ENCODE measurements around the gene SLC6A7. TPM values are rescaled to one million over a fixed set of nuclear protein-coding genes. Genes with fewer than 3 reads are reported as not detected.

Gene SLC6A7
- total RNA-seq, 4 donors from 2014 or later, result not detected

GRCh38 chr5:150174285-150174684, 15.6 kb upstream of the SLC6A7 start:
- TF ChIP-seq, protein P1, sequence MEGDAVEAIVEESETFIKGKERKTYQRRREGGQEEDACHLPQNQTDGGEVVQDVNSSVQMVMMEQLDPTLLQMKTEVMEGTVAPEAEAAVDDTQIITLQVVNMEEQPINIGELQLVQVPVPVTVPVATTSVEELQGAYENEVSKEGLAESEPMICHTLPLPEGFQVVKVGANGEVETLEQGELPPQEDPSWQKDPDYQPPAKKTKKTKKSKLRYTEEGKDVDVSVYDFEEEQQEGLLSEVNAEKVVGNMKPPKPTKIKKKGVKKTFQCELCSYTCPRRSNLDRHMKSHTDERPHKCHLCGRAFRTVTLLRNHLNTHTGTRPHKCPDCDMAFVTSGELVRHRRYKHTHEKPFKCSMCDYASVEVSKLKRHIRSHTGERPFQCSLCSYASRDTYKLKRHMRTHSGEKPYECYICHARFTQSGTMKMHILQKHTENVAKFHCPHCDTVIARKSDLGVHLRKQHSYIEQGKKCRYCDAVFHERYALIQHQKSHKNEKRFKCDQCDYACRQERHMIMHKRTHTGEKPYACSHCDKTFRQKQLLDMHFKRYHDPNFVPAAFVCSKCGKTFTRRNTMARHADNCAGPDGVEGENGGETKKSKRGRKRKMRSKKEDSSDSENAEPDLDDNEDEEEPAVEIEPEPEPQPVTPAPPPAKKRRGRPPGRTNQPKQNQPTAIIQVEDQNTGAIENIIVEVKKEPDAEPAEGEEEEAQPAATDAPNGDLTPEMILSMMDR (IDR thresholded peaks at IDR 0.05), result no peak
- ATAC-seq (ENCODE audit: low FRiP score) (no peak), DNase-seq (ENCODE audit: low spot score) (no peak)

- DNase-seq (ENCODE audit: low spot score) (no peak), ATAC-seq (ENCODE audit: low FRiP score) (no peak)
- TF ChIP-seq, protein P1 (IDR thresholded peaks at IDR 0.05), result no peak
Measured at GRCh38 chr5:150175076-150175475, 14.8 kb upstream of the SLC6A7 start.

DNA sequence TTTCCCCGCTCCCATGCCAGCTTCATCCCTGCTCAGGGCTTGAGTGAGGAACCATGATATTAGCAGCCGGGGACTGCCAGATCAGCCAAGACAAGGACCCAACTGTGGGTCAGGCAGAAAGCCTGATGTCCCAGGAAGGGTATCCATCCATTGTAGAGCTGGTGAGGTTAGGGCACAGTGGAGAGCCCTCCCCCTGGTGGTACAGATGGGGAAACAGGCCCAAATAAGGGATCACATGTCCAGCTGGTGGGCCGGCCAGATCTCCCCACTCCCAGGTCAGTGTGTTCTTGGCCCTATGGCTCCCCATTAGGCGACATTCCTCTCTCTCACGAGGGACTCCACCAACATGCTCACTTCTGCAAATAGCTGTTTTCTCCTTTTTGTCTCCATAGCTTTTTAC, 14.3 kb upstream of the SLC6A7 start:
- ATAC-seq (ENCODE audit: low FRiP score), result no peak
- TF ChIP-seq, protein P1 (IDR thresholded peaks at IDR 0.05), result no peak
- no peak for DNase-seq (ENCODE audit: low spot score)

- ATAC-seq (ENCODE audit: low FRiP score) (no peak), DNase-seq (ENCODE audit: low spot score) (no peak)
- TF ChIP-seq, protein P1 (IDR thresholded peaks at IDR 0.05), result no peak
Measured at GRCh38 chr5:150176745-150177477, 13.0 kb upstream of the SLC6A7 start.

DNA sequence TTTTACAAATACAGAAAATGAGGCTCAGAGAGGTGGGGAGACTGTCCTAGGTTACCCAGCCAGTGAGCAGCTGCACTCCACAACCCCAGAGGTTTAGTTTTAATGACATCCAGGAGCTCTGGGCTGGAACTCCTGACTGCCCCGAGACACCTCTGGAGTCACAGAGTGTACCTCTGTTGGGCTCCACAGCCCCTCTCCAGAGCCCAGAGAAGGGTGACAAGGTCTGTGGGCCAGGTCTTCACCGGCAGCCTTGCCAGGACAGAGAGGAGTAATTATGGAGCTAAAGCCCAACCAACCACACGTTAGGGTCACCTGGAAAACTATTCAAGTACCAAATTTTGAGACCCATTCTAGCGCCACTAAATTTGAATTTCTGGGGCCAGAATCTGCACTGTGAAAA, 12.1 kb upstream of the SLC6A7 start:
- DNase-seq (ENCODE audit: low spot score) (no peak), ATAC-seq (ENCODE audit: low FRiP score) (no peak)
- TF ChIP-seq, protein P1 (IDR thresholded peaks at IDR 0.05), result no peak

GRCh38 chr5:150178262-150178661, 11.6 kb upstream of the SLC6A7 start:
- TF ChIP-seq, protein P1 (IDR thresholded peaks at IDR 0.05), result no peak
- DNase-seq (ENCODE audit: low spot score) (no peak), ATAC-seq (ENCODE audit: low FRiP score) (no peak)

DNA sequence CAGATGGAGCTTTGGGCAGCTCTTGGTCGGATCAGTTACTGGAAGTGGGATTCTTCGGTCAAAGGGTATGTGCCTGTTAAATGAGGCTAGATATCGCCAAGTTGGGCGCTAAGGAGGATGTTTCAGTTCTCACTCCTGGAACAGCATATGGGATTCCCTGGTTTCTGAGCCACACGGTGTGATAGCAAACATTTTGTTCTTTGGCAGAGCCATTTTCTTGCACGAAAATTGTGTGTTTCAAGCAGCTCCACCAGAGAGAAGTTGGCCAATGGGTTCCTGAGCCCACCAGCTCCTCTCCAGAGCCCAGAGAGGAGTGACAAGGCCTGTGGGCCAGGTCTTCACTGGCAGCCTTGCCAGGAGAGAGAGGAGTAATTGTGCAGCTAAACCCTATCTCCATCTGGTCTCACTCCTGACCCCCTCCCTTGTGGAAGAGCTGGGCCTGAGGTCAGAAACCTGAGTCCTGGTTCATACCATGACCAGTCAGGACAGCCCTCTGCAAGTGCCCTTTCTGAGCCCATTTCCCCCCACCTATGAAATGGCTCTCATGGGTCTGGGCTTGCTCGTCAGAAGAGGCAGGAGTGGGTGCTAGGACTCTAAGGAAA, 10.7 kb upstream of the SLC6A7 start:
- DNase-seq (ENCODE audit: low spot score), result no peak
- TF ChIP-seq, protein P1 (IDR thresholded peaks at IDR 0.05), result no peak
- no peak for ATAC-seq (ENCODE audit: low FRiP score)

All from omental fat pad (tissue), 4 donors.